GM15510 (cell line): ENCODE data around the gene HECTD2.

Source experiments
- POLR2A ChIP-seq: IDR thresholded peaks from 3 replicates; pipeline ENCODE4 v1.6.1; 2011; ENCODE audit warnings: borderline replicate concordance; ENCODE audit not compliant: insufficient read length; ENCODE audit errors: extremely low read depth

The HECTD2 gene

DNA sequence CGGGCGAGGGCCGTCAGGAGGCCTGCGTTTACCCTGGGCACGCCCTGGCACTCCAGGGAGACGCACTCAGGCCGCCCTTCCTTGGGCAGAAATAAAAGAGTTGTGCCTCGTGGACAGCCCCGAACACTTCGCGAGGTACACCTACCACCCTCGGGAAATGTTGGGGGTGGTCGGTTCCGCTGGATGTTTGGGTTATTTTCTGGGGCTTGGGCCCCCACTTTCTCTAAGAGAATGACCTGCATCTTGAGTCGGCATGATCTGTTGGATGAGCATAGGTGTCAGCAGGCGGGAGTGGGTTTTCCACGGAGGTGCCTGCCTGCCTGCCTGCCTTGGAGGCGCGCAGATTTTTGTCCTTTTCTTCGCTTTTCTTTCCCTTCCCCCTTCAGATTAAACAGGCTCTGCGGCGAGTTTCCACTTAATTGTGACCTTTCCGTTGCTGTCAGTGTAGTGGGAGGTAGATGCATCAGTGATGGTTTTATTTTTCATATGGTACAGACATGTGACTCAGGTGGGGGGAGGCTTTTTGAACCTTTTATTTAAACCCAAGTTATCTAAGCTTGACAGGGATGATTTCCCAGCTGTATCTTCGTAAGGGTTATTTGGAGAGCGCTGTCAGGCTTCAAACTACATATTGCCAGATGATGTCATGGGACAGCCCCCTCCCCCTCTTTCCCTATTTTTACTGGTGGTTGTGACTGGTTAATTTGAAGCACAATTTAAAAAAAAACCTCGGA lies 661 bp downstream of the HECTD2 start:
- no peak for TF ChIP-seq POLR2A

DNA sequence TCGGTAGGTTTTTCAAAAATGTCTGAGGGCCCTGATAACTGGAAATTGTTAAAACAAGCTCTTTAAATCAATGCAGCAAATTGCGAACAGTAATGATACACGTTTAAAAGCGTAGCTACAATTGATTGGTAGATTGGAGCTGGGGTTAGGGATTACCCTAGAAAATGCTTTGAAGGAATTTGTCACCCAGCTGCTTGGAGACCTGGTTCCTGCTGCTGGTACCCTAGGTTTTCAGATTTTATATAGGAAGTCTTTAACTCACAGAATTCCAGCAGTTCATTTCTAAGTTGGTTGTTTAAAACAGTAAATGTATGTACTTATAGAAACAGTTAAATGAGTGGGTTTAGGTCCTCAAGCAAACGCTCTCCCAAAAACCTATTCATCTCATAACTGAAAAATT lies 1.5 kb downstream of the HECTD2 start:
- TF ChIP-seq POLR2A = no peak

DNA sequence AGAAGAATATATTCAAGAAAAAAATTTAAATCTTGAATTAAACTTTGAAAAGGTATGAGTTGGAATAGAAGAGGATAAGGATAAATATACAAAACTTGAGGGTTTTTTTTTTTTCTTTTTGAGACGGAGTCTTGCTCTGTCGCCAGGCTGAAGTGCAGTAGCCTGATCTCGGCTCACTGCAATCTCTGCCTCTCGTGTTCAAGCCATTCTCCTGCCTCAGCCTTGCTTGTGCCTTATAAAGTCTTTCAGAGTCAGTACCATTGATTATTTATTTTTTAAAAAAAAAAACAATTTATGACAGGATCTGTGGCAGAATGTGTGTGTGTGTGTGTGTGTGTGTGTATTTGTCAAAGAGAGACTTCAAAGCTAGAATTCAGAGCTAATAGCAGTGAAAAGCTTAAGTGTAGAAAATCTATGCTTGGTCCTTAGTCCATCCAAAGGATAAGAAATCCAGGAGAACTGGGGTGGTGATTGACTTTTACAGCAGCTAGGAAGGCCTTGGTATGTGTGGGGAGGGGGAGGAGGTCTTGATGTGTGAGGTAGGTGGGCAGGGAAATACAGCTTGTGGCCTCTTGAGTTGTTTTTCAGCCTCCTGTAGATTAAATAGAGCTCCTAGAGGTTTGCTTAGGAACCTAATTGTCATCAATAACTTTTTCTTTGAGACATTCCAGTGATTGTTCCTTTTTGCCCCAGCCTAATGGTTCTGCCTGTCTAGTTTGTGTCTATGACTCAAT lies 2.4 kb downstream of the HECTD2 start:
- no peak for TF ChIP-seq POLR2A

DNA sequence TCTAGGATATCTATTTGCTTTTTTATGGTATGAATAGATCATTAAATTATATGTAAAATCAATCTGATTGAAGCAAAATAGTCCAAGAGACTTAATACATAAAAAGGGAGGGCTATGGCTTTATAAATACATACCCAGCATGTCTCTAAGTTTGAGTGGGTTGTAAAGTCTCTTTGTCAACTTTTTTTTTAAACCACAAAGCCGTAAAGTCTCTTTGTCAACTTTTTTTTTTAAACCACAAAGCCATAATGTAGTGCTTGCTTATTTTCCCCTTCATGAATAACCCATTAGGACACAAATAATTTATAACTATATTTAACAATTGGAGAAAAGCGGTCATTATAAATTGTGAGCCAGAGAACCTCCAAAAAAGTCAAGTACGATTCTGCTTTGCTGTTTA lies 5.7 kb downstream of the HECTD2 start:
- no peak for TF ChIP-seq POLR2A

DNA sequence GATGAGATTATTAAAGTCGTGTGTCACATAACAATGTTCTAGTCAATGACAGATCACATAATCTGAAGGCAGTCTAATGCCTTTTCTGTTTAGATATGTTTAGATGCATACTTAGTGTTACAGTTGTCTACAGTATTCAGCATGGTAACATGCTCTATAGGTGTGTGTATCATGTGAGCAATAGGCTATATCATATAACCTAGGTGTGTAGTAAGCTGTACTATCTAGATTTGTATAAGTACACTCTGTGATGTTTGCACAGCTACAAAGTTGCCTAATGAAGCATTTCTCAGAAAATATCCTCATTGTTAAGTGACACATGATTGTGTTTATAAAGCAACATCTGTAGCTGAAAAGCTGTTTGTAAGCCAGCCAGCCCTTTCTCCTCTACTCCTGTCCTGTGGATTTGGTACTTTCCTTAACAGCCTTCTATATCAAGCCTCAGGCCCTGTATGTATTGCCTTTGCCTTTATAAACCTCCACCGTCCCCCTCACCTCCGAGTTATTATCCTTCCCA lies 6.3 kb downstream of the HECTD2 start:
- TF ChIP-seq POLR2A = no peak

DNA sequence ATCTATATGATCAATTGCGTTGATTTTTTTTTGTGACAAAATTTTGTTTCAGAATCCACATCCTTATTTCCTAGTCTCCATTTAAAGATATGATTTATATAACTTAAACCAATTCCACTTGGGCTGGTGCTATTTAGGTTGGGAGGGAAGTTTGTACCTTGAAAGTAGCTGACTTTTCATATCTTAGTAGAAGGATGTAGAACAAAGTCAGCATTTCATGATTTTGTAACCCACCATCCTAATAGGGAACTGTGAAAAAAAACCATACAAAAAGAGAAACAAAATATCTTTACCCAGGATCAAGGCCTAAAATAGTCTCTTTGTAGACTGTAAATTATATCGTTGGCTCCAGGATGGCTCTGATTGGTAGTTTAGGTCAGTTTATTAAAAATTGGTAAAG lies 8.3 kb downstream of the HECTD2 start:
- TF ChIP-seq POLR2A = no peak

DNA sequence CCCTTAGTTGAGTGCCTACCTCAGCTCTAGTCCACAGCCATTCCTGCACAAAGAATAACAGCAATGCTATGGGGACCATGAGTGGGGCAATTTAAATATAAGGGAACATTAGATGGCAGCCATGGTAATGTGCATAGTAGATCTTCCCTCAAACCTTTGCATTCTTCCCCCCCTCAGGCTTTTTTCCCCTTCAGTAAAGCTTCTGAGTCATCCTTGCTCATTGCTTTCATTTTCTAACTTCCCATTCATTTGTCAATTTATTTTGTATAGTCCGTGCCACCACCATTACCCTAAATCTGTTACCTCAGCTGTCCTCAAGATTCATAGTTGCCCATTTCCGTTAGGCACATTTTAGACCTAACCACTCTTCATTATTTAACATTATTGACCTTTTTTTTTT lies 10.7 kb downstream of the HECTD2 start:
- no peak for TF ChIP-seq POLR2A

DNA sequence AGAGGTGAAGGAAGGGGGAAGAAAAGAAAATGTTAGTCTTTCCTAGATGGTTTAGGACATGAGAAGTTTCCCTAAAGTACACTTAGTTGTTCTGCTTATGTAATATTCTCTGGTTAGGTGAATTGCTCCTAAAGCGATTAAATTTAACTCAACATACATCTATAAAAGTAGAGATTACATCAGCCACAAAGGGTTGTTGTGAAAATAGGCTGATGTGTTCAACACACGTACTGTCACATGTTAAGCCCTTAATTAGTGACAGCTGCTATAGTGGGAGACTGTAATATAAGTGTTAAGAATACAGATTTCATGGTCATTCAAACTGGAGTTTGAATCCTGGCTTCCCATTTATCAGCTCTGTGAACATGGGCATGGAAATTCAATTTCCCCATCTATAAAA lies 12.8 kb downstream of the HECTD2 start:
- TF ChIP-seq POLR2A = no peak

DNA sequence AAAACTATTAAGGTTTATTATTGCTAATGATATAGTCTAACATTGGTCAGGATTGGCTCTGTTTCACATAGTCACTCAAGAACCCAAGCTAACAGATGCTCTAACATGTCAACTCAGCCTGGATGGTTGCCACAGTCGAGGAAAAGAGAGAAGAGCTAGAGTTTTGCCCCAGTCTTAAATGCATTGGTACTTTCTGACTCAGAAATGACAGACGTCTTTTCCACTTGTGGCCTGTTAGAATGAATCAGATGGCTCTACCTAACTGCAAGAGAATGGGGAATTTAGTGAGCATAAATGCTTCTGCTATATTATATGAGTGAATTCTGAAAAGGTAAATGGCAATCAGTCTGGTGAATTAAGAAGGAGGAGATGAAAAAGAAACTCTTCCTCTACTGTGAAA lies 13.9 kb downstream of the HECTD2 start:
- no peak for TF ChIP-seq POLR2A

DNA sequence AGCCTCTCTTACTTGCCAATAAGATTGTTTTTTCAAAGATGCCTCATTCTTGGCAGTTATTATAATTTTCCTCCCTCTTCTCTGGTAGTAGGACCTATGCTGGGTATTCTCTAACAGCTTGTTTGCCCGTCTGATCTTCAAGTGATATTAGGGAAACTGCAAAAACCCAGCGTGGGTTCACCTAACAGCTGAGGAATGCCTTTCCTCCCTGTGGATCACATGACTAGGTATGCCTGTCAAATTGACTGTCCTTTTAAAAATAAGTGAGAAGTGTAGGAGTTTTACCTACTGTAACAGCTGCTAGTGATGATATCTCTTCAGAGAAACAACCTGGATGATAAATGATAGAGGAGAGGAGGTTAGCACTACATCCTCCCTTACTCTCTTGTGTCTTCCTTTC lies 22.0 kb downstream of the HECTD2 start:
- TF ChIP-seq POLR2A = no peak

DNA sequence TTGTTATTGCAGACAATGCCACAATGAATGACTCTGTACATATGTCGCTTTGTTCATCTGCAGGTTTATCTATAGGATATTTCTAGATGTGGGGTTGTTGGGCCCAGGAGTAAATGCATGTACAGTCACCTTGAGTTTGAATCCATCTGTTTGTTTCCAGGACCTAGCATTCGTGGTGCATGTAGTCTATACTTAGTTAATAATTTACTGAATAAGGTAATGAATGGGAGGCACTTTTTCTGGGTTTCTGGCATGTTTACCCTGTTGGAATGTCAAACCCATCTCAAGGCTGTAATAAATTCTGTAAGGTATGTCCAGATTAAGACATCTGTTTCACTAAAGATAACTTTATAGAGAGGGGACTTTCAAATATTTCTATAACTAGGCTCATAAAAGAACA lies 23.5 kb downstream of the HECTD2 start:
- TF ChIP-seq POLR2A = no peak

DNA sequence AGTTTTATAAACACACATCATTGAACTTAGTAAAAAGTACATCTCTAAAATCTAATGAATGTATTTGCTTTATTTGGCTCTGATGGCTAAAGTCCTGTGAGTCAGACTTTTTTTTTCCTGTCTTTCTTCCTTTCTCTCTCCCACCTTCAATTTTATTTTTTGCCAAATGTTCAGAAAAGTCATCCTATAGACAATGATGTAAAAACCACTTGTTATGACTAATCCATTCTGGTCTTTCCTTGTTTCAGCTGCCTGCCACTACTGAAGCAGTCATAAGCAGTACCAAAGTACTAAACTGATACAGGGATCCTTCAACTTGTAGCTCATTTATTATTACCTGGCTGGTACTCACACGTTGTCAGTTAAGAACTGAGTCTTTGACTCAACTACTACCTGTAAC lies 23.9 kb downstream of the HECTD2 start:
- TF ChIP-seq POLR2A = no peak

DNA sequence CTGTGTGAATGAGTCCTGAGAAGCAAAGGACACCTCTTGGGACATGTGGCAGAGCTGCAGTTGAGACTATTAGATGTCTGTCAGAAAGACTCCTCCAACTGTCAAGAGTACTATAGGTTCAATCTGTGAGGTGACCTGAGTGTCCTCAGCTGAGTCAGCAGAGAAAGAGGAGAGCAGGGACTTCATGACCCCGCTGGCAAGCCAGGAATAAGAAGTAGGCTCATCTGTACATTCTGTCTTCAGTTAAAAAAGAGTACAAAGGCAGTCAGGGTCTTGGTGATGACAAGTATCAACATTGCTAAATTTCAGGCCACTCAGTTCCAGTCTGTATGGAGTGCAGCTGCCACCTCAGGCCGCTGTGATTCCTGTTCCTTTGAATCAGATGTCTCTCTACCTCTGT lies 25.1 kb downstream of the HECTD2 start:
- TF ChIP-seq POLR2A = no peak

DNA sequence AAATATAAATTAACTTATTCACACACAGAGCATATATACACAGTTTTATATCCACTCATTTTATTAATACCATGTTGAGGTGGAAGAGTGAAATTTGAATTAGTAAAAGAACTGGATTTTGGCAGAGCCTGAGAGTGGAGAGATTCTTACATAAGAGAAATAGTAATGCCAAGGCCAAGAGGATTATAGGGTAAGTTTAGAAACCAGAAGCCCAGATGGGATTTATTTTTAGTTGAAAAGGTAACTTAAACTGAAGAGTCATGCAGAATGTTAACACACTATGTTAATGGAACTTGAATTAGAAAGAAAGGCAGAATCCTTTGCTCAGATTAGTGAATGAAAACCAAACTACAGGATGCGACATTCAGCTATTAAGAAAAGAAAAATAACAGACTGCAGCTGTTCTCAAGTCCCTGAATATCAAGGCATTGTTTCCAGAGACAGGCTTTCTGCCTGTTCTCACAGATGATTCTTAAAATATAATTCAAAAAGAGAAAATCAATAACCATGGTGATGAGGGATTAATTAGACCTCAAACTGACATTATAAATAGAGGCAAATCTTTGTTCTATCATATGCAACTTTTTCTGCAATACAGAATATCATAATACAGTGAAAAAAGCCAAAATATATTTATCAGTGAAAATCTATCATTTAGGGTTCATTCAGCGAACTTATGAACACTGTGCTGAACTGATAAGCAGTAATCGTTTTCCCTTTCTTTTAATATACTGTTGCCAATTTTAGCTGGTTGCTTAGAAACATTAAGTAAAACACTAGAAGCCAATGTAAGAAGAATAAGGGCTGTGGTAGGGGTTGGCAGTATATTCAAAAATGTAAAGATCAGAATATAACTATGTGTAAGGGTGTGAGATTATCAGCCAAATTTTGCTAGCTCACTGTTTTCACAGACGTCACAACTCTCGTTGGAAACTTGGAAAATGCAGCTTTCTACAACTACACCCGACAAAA lies 34.4 kb downstream of the HECTD2 start:
- TF ChIP-seq POLR2A = no peak

DNA sequence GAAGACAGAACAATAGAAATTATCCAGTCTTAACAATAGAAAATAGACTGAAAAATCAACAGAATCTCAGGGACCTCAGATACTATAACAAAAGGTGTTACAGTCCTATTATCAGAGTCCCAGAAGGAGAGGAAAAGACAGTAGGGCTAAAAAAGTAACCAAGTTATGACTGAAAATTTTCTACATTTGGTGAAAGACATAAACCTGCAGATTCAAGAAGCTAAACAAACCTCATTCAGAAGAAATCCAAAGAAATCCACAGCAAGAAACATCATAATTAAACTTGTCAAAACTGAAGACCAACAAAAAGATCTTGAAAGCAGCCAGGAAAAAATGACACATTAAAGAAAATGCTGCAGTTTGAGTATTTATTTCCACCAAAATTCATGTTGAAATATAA lies 41.9 kb downstream of the HECTD2 start:
- TF ChIP-seq POLR2A = no peak
